ENCODE results near the gene STRIP2.

DNA sequence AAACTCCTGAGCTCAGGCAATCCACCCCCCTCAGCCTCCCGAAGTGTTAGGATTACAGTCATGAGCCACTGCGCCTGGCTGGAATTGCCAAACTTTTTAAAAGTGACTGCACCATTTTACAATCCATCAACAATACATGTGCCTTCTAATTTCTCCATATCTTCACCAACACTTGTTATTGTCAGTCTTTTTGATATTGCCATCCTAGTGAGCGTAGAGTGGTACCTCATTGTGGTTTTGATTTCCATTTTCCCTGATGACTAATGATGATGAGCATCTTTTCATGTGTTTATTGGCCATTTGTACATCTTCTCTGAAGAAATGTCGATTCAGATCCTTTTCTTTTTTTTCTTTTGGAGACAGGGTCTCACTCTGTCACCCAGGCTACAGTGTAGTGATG lies 21.7 kb upstream of the STRIP2 start:
- TF ChIP-seq ZNF24 (tag by site-specific recombination; IDR thresholded peaks at IDR 0.05) (no peak), ZNF558 (tag by site-specific recombination; IDR thresholded peaks at IDR 0.05) (no peak), ZNF473 (tag by site-specific recombination; IDR thresholded peaks at IDR 0.05) (no peak), YY1 (tag by site-specific recombination; IDR thresholded peaks at IDR 0.05) (no peak)
- TF ChIP-seq, protein P1, sequence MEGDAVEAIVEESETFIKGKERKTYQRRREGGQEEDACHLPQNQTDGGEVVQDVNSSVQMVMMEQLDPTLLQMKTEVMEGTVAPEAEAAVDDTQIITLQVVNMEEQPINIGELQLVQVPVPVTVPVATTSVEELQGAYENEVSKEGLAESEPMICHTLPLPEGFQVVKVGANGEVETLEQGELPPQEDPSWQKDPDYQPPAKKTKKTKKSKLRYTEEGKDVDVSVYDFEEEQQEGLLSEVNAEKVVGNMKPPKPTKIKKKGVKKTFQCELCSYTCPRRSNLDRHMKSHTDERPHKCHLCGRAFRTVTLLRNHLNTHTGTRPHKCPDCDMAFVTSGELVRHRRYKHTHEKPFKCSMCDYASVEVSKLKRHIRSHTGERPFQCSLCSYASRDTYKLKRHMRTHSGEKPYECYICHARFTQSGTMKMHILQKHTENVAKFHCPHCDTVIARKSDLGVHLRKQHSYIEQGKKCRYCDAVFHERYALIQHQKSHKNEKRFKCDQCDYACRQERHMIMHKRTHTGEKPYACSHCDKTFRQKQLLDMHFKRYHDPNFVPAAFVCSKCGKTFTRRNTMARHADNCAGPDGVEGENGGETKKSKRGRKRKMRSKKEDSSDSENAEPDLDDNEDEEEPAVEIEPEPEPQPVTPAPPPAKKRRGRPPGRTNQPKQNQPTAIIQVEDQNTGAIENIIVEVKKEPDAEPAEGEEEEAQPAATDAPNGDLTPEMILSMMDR (tag by site-specific recombination; IDR thresholded peaks at IDR 0.05) = no peak
- TF ChIP-seq, protein P2, sequence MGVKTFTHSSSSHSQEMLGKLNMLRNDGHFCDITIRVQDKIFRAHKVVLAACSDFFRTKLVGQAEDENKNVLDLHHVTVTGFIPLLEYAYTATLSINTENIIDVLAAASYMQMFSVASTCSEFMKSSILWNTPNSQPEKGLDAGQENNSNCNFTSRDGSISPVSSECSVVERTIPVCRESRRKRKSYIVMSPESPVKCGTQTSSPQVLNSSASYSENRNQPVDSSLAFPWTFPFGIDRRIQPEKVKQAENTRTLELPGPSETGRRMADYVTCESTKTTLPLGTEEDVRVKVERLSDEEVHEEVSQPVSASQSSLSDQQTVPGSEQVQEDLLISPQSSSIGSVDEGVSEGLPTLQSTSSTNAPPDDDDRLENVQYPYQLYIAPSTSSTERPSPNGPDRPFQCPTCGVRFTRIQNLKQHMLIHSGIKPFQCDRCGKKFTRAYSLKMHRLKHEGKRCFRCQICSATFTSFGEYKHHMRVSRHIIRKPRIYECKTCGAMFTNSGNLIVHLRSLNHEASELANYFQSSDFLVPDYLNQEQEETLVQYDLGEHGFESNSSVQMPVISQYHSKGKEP (tag by site-specific recombination; IDR thresholded peaks at IDR 0.05) = no peak
- TF ChIP-seq, protein P3, sequence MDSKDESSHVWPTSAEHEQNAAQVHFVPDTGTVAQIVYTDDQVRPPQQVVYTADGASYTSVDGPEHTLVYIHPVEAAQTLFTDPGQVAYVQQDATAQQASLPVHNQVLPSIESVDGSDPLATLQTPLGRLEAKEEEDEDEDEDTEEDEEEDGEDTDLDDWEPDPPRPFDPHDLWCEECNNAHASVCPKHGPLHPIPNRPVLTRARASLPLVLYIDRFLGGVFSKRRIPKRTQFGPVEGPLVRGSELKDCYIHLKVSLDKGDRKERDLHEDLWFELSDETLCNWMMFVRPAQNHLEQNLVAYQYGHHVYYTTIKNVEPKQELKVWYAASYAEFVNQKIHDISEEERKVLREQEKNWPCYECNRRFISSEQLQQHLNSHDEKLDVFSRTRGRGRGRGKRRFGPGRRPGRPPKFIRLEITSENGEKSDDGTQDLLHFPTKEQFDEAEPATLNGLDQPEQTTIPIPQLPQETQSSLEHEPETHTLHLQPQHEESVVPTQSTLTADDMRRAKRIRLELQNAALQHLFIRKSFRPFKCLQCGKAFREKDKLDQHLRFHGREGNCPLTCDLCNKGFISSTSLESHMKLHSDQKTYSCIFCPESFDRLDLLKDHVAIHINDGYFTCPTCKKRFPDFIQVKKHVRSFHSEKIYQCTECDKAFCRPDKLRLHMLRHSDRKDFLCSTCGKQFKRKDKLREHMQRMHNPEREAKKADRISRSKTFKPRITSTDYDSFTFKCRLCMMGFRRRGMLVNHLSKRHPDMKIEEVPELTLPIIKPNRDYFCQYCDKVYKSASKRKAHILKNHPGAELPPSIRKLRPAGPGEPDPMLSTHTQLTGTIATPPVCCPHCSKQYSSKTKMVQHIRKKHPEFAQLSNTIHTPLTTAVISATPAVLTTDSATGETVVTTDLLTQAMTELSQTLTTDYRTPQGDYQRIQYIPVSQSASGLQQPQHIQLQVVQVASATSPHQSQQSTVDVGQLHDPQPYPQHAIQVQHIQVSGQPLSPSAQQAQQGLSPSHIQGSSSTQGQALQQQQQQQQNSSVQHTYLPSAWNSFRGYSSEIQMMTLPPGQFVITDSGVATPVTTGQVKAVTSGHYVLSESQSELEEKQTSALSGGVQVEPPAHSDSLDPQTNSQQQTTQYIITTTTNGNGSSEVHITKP (tag by site-specific recombination; IDR thresholded peaks at IDR 0.05) = no peak
- TF ChIP-seq, protein P4, sequence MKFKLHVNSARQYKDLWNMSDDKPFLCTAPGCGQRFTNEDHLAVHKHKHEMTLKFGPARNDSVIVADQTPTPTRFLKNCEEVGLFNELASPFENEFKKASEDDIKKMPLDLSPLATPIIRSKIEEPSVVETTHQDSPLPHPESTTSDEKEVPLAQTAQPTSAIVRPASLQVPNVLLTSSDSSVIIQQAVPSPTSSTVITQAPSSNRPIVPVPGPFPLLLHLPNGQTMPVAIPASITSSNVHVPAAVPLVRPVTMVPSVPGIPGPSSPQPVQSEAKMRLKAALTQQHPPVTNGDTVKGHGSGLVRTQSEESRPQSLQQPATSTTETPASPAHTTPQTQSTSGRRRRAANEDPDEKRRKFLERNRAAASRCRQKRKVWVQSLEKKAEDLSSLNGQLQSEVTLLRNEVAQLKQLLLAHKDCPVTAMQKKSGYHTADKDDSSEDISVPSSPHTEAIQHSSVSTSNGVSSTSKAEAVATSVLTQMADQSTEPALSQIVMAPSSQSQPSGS (tag by site-specific recombination; IDR thresholded peaks at IDR 0.05; ENCODE audit: low read depth) = no peak
- TF ChIP-seq, protein P5, sequence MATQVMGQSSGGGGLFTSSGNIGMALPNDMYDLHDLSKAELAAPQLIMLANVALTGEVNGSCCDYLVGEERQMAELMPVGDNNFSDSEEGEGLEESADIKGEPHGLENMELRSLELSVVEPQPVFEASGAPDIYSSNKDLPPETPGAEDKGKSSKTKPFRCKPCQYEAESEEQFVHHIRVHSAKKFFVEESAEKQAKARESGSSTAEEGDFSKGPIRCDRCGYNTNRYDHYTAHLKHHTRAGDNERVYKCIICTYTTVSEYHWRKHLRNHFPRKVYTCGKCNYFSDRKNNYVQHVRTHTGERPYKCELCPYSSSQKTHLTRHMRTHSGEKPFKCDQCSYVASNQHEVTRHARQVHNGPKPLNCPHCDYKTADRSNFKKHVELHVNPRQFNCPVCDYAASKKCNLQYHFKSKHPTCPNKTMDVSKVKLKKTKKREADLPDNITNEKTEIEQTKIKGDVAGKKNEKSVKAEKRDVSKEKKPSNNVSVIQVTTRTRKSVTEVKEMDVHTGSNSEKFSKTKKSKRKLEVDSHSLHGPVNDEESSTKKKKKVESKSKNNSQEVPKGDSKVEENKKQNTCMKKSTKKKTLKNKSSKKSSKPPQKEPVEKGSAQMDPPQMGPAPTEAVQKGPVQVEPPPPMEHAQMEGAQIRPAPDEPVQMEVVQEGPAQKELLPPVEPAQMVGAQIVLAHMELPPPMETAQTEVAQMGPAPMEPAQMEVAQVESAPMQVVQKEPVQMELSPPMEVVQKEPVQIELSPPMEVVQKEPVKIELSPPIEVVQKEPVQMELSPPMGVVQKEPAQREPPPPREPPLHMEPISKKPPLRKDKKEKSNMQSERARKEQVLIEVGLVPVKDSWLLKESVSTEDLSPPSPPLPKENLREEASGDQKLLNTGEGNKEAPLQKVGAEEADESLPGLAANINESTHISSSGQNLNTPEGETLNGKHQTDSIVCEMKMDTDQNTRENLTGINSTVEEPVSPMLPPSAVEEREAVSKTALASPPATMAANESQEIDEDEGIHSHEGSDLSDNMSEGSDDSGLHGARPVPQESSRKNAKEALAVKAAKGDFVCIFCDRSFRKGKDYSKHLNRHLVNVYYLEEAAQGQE (tag by site-specific recombination; IDR thresholded peaks at IDR 0.05) = no peak
- TF ChIP-seq, protein P6, sequence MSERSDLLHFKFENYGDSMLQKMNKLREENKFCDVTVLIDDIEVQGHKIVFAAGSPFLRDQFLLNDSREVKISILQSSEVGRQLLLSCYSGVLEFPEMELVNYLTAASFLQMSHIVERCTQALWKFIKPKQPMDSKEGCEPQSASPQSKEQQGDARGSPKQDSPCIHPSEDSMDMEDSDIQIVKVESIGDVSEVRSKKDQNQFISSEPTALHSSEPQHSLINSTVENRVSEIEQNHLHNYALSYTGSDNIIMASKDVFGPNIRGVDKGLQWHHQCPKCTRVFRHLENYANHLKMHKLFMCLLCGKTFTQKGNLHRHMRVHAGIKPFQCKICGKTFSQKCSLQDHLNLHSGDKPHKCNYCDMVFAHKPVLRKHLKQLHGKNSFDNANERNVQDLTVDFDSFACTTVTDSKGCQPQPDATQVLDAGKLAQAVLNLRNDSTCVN (tag by site-specific recombination; optimal IDR thresholded peaks at IDR 0.05) = no peak
- TF ChIP-seq, protein P7, sequence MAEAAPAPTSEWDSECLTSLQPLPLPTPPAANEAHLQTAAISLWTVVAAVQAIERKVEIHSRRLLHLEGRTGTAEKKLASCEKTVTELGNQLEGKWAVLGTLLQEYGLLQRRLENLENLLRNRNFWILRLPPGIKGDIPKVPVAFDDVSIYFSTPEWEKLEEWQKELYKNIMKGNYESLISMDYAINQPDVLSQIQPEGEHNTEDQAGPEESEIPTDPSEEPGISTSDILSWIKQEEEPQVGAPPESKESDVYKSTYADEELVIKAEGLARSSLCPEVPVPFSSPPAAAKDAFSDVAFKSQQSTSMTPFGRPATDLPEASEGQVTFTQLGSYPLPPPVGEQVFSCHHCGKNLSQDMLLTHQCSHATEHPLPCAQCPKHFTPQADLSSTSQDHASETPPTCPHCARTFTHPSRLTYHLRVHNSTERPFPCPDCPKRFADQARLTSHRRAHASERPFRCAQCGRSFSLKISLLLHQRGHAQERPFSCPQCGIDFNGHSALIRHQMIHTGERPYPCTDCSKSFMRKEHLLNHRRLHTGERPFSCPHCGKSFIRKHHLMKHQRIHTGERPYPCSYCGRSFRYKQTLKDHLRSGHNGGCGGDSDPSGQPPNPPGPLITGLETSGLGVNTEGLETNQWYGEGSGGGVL (tag by site-specific recombination; IDR thresholded peaks at IDR 0.05) = no peak
- TF ChIP-seq, protein P8, sequence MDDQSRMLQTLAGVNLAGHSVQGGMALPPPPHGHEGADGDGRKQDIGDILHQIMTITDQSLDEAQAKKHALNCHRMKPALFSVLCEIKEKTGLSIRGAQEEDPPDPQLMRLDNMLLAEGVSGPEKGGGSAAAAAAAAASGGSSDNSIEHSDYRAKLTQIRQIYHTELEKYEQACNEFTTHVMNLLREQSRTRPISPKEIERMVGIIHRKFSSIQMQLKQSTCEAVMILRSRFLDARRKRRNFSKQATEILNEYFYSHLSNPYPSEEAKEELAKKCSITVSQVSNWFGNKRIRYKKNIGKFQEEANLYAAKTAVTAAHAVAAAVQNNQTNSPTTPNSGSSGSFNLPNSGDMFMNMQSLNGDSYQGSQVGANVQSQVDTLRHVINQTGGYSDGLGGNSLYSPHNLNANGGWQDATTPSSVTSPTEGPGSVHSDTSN (CRISPR knock-in tag; IDR thresholded peaks at IDR 0.05) = no peak

All from HEK293 (cell line).